ENCODE results near the gene PKD2. TPM values are rescaled to one million over a fixed set of nuclear protein-coding genes. Genes with fewer than 3 reads are reported as not detected.

The PKD2 gene
- total RNA-seq, 1 experiment from 2014 or later = 22.3 TPM

GRCh38 chr4:88027611-88028608 lies 20.5 kb downstream of the PKD2 start:
- DNase-seq (ENCODE audit: low spot score) = peak; percentile 84

- no peak for DNase-seq (ENCODE audit: low spot score)
These were observed 21.5 kb downstream of the PKD2 start for GRCh38 chr4:88028946-88029345.

- no peak for DNase-seq (ENCODE audit: low spot score)
These were observed 22.1 kb downstream of the PKD2 start for GRCh38 chr4:88029556-88029955.

GRCh38 chr4:88030565-88031310 lies 23.3 kb downstream of the PKD2 start:
- no peak for DNase-seq (ENCODE audit: low spot score)

GRCh38 chr4:88033309-88033708 lies 25.9 kb downstream of the PKD2 start:
- DNase-seq (ENCODE audit: low spot score) = peak; percentile 64

- no peak for DNase-seq (ENCODE audit: low spot score)
These were observed 27.9 kb downstream of the PKD2 start for GRCh38 chr4:88035292-88035691.

GRCh38 chr4:88037447-88037846 lies 30.0 kb downstream of the PKD2 start:
- DNase-seq (ENCODE audit: low spot score) = no peak

GRCh38 chr4:88037936-88038335 lies 30.5 kb downstream of the PKD2 start:
- no peak for DNase-seq (ENCODE audit: low spot score)

GRCh38 chr4:88040707-88041106 lies 33.3 kb downstream of the PKD2 start:
- no peak for DNase-seq (ENCODE audit: low spot score)

- no peak for DNase-seq (ENCODE audit: low spot score)
These were observed 34.2 kb downstream of the PKD2 start for GRCh38 chr4:88041626-88042025.

GRCh38 chr4:88043001-88043400 lies 35.6 kb downstream of the PKD2 start:
- no peak for DNase-seq (ENCODE audit: low spot score)

GRCh38 chr4:88043586-88044340 lies 36.3 kb downstream of the PKD2 start:
- no peak for DNase-seq (ENCODE audit: low spot score)

- no peak for DNase-seq (ENCODE audit: low spot score)
These were observed 37.6 kb downstream of the PKD2 start for GRCh38 chr4:88045021-88045420.

- no peak for DNase-seq (ENCODE audit: low spot score)
These were observed 46.8 kb downstream of the PKD2 start for GRCh38 chr4:88054229-88054628.

GRCh38 chr4:88054901-88055300 lies 47.5 kb downstream of the PKD2 start:
- DNase-seq (ENCODE audit: low spot score) = peak; percentile 59

- no peak for DNase-seq (ENCODE audit: low spot score)
These were observed 50.9 kb downstream of the PKD2 start for GRCh38 chr4:88058295-88058694.

- no peak for DNase-seq (ENCODE audit: low spot score)
These were observed 52.3 kb downstream of the PKD2 start for GRCh38 chr4:88059766-88060165.

GRCh38 chr4:88060431-88060830 lies 53.0 kb downstream of the PKD2 start:
- DNase-seq (ENCODE audit: low spot score) = no peak

- no peak for DNase-seq (ENCODE audit: low spot score)
These were observed 54.9 kb downstream of the PKD2 start for GRCh38 chr4:88062311-88062710.

- DNase-seq (ENCODE audit: low spot score) = no peak
These were observed 55.4 kb downstream of the PKD2 start for GRCh38 chr4:88062843-88063242.

GRCh38 chr4:88063634-88064296 lies 56.3 kb downstream of the PKD2 start:
- no peak for DNase-seq (ENCODE audit: low spot score)

Data from H4 (cell line).